CD4-positive, alpha-beta T cell treated with Interleukin-4 for 4 hours (primary cell): ENCODE data around the gene BANP.
"Not testable (repeated sequence)": the region's sequence is repeated elsewhere in the genome, so short reads cannot be mapped to it uniquely, and the experiment has no call there.

Source experiments
- DNase-seq: peaks from one replicate; pipeline ENCODE4 v3.0.0-alpha.2; 2020

BANP gene

GRCh38 chr16:88067530-88068411 is 116.5 kb downstream of the BANP start:
- DNase-seq: no peak

GRCh38 chr16:88068476-88069396 is 117.5 kb downstream of the BANP start:
- no peak for DNase-seq

- DNase-seq: no peak
These were observed 118.3 kb downstream of the BANP start for GRCh38 chr16:88069397-88070168.

GRCh38 chr16:88070341-88070740 is 119.1 kb downstream of the BANP start:
- no peak for DNase-seq

GRCh38 chr16:88070989-88071625 is 119.9 kb downstream of the BANP start:
- DNase-seq: no peak

- DNase-seq: no peak
These were observed 120.7 kb downstream of the BANP start for GRCh38 chr16:88071908-88072307.

GRCh38 chr16:88072571-88073001 is 121.4 kb downstream of the BANP start:
- no peak for DNase-seq

GRCh38 chr16:88073201-88073721 is 122.0 kb downstream of the BANP start:
- no peak for DNase-seq

GRCh38 chr16:88074041-88074440 is 122.8 kb downstream of the BANP start:
- DNase-seq: no peak

- DNase-seq: no peak
These were observed 125.1 kb downstream of the BANP start for GRCh38 chr16:88076211-88076931.

GRCh38 chr16:88076932-88077320 is 125.7 kb downstream of the BANP start:
- DNase-seq: not testable (repeated sequence)

GRCh38 chr16:88077328-88078108 is 126.3 kb downstream of the BANP start:
- DNase-seq: no peak

GRCh38 chr16:88078111-88078775 is 127.0 kb downstream of the BANP start:
- no peak for DNase-seq

- DNase-seq: no peak
These were observed 132.3 kb downstream of the BANP start for GRCh38 chr16:88083582-88083981.

GRCh38 chr16:88084881-88085280 is 133.6 kb downstream of the BANP start:
- DNase-seq: no peak

- no peak for DNase-seq
These were observed 135.6 kb downstream of the BANP start for GRCh38 chr16:88086571-88087516.

GRCh38 chr16:88087517-88087877 is 136.3 kb downstream of the BANP start:
- no peak for DNase-seq

GRCh38 chr16:88088161-88088581 is 136.9 kb downstream of the BANP start:
- no peak for DNase-seq

- DNase-seq: not testable (repeated sequence)
These were observed 137.4 kb downstream of the BANP start for GRCh38 chr16:88088611-88089010.
